ENCODE results near the gene MLLT10.
"Not testable (repeated sequence)": the region's sequence is repeated elsewhere in the genome, so short reads cannot be mapped to it uniquely, and the experiment has no call there.

The MLLT10 gene

DNA sequence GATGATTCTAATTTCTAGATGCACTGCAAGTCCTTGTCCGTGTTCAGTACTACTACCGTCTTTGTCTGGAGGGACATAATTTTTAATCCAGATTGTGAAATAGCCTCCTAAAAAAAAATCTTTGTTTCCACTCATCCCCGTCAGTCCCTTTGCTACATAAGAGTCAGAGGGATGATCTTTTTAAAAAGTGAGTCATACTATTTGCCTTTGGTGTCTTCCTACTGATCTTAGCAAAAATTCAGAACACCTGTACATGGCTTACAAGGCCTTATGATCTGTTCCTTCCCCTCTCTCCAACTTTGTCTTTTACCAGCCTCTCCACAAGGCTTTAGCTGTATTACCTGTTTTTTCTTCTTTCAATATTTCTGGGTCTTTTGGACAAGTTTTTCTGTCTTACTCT, 173.5 kb downstream of the MLLT10 start:
- DNase-seq = no peak

DNA sequence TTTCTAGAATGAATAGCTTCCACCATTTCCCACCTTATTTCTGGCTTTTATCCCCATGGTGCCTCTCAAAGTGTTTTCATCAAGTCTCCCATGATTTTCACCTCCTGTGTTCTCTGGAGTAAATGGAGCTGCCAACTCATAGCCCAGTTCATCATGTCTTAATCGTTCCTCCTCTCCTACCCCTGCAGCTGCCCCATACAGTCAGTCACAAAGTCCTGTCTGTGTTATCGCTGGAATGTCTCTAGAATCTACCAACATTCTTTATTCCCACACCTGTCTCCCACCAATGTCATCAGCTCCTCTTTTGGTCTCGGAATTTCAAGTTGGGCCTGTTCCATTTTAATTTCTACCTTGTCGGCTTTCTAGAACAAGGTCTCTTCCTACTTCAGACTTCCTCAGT, 178.9 kb downstream of the MLLT10 start:
- no peak for DNase-seq

DNA sequence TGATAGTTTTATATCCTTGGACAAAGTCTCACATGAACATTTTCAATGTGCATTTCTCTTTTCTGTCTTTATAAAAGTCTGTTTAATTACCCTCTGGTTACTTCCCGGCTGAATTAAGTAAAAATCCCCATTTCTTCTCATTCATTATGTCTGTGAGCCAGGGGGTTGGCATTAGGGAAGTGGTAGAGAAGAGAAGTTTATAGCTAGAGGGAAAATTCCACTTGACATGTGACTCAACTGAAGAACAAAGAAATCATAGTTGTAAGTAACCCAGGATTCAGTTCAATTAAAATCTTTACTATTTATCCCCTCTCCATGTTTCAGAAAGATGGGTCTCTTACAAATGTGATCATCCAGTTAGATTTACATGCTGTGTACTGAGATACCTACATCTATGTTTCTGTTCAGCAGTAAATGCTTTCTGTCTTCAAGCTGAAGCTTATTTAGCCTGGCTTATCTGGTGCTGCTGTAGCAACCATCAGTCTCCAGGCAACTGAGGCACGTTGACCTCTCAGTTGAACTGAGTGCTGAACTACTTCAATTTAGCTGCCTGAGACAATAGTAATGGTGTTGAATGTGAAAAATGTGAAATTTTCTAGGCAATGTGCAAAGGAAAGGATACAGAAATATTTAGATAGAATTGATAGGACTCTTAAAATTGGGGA, 181.6 kb downstream of the MLLT10 start:
- no peak for DNase-seq

DNA sequence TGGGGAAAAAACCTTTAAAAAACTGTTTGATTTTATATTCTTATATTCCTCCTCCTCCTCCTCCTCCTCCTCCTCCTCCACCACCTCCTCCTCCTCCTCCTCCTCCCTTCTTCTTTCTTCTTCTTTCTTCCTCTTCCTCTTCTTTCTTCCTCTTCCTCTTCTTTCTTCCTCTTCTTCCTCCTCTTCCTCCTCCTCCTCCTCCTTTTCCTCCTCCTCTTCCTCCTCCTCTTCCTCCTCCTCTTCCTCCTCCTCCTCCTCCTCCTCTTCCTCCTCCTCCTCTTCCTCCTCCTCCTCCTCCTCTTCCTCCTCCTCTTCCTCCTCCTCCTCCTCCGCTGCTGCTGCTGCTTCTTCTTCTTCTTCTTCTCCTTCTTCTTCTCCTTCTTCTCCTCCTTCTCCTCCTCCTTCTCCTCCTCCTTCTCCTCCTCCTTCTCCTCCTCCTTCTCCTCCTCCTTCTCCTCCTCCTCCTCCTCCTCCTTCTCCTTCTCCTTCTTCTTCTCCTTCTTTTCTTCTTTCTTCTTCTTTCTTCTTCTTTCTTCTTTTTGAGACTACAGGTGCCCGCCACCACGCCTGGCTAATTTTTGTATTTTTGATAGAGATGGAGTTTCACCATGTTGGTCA, 183.5 kb downstream of the MLLT10 start:
- not testable (repeated sequence) for DNase-seq

DNA sequence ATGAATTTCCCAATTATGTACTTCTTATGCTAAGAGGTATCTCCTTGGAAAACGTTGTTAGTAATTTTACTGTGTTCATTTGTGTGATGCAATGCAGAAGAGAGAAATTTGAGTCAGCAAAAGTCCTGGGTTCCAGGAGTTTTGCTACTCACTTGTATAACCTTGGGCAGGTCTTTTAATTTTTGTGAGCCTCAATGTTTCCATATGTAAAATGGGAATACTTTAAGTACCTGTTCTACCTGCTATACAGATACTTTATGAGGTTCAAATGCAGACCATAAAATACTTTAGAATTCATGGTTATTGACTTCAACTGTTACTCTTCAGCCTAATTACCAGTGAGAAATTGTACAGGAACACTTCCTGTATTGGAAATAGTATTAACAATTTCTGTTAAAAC, 185.5 kb downstream of the MLLT10 start:
- no peak for DNase-seq

DNA sequence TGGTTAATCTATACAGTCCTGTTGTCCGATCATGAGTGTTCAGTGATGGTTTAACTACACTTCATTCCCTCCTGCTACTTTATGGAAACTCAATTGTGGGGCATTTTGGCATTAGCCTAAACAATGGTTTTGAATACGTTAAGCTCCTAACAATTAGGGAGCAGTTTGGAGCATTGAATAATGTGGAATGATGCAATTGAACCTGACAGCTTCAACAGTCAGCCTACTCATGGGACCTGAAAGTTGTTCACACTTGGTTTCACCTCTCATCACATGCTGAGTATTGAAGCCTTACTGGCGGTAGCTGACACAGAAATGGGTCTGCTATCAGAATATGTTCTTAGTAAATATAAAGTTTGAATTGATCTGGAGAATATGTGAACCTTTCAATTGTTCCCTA, 186.1 kb downstream of the MLLT10 start:
- DNase-seq = no peak

DNA sequence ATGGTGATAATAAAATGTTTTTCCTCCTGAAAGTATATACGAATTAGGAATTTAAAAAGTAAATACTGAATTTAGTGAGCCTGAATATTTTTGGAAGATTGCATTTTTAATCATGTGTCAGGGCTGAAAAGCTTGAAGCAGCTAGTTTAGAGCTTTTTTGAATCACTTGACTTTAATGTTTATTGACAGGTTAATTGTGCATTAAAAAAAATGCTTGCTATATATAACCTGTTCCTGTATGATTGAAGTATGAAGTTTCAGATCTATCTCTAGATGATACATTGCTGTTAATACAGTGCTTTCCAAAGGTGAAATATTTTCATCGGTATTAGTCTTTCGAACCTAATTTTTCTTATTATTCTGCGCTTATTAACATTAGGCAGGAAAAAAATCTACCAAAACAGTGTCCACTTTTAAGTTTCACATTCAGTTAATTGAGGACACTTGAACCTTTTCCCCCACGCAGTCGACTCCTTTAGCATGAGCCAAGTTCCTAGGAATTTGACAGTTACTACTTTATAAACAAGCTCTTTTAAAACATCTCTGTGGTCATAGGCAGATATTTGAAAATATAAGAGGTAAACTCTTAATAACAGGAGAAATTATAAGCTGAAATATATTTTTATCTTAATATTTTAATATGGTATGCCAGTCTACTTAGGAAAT, 187.1 kb downstream of the MLLT10 start:
- DNase-seq = no peak

DNA sequence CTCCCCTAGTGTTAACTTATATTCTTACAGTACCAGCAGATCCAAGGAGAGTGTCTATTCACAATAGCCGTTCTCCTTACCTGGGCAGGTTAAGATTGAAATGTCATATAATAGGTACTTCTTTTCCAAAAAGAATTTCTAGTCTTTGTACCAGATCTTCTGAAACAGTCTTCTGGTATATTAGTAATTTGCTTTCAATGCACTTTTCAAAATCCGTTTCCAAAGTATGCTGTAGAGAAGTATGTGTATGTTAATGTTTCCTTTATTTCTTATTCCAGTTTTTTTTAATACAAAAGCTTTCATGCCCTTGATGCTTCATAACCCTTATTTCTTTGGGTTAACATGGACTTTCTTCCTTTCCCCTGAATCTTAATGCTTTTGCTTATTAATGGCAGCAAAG, 188.2 kb downstream of the MLLT10 start:
- no peak for DNase-seq

DNA sequence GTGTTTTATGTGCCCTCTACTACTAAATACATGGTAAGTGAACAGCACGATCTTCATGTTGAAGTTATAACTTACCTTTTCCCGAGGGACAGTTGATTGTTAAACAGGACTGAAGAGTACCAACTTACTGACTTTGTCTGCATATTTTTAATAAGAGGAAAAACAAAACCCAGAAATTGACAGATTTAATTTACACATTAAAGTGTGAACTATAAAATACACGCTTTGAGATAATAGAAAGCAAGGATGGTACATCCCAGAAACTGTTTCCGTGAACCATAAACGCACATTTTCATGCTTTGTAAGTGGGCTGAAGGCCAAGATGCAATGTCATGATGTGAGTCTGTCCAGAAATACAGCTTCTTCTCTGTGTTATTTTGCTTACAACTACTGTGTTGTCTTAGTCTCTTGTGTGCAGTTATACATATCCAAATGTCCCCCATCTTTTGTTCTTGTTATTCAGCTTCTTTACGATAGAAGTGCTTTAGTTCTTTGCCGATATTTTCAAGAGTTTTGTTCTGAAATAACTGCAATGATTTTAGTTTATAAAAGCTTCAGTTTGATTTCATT, 190.1 kb downstream of the MLLT10 start:
- no peak for DNase-seq

DNA sequence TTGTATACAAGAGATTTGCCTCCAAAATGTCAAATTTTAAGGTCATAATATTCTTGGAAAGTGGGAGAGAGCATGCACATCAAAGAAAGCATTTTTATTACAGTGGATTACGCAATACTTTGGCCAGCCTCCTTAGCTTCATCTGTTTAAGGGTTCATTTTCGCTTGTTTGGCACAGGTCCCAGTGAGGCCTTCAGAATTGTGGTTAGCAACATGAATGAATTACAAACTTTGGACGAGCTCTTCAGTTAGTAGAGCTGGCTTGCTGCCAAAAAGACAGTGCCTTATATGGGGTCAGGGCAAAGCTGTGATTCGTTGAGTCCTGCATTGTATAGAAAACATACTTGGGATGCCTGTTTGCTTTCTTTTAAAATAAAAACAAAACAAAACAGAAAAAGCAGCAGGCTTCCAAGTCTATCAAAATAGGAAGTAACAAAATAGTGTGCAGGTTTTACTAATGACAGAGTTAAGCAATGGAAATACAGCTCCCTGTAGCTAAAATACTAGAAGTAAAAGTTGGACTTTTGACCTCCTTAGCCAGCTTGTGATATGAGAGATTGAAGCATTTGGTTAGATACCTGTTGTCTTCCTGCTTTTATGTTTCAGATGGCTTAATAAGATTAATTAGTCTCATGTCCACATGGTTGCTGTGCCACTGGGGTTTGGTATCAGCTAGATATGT, 190.8 kb downstream of the MLLT10 start:
- DNase-seq = no peak

DNA sequence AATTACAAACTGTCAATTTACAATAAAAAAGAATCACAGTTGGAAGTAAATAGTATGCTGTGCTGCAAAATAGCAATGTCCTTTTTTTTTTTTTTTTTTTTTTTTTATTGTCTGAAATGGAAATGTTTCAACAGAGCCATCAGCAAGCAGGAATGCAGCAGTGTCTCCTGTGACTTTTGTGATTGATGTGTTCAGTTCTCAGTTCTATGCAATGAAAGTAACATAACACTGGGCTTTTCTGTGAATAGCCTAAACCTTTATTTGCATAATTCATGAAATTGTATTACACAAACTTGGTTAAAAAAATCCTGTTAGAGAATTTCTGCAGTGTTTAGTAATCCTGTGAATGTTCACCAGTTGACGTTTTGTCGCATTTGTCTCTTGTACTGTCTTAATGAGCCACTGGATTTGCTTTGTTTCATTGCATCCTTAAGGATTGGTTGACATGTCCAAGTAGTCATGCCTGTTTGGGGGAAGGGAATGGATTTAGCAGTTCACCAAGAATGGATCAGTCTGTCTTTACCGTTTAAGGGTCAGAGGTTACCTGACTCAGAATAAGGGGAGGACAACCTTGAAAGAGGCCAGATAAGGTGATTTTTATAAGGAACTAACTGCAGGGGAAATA, 192.7 kb downstream of the MLLT10 start:
- DNase-seq = no peak

DNA sequence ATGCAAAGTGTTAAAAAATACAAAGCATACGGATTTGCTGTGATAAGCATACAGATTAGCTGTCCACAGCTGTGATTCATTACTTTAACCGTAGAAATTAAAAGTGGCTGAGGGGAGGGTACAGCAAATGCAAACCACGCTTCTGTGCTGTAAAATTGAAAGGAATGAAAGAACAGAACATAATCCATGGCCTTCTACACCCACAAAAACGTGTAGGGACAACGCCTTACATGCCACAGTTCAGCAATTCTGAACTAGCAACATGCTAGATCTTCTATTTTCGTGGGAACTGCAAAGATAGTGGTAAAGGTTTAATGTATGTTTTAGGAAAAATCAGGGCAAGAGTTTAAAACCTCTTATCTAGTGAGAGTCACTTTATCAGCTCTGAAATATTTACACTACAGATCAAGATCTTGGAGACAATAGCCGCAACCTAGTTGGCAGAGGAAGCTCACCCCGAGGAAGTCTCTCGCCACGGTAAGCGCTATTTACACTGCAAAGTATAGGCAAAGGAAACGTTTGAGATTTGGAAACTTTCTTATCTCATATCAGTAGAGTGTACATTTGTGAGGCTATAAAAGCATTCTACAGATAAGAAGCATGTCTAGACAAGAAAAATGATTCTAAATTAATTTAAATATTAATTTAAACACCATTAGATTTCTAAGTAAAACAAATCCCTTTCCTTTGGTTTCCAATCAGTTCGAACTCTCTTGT, 193.6 kb downstream of the MLLT10 start:
- no peak for DNase-seq

DNA sequence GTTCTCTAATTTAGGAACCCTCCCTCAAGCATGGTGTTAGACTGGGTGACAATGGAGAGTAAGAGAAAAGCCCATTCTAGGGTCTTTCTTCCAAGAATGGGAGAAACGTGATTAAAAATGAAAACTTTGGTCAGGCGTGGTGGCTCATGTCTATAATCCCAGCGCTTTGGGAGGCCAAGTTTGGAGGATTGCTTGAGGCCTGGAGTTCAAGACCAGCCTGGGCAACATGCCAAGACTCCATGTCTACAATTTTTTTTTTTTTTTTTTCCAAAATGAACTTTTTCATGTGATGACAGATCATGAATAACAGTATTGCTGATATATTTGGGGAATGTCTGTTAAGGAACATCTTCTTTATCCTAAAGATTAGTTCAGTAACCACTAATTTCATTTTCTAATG, 194.6 kb downstream of the MLLT10 start:
- DNase-seq = no peak

DNA sequence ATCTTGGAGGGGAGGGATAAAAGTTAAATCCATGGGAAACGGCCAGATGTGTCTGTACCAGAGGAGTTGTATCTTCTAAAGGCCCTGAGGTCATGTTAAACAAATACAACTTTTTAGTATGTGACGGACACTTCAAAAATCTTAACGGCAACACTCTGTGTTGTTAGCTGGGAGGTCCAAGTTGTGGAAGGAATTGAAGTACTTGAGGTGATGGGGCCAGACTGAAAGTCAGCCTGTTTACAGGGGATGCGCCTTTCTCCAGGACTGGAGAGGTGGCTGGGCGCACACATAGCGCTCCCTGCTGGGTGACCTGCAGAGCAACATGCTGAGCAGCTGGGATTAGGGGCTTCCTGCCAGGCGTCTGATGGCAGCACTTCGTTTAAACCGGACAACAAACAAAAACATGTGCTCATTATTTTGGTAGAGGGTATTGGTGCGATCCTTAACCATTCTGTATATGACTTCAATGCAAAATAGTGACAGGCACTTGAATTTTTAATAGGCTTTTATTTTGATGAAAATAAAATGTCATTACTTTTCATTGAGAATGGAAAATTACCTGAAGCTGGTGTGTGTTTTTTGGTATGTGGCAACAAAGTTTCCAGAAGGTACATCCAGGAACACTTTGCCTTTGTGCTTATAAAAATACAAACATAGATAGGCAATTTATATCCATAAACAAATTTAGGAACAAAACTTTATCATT, 198.2 kb downstream of the MLLT10 start:
- DNase-seq = peak; percentile 22

DNA sequence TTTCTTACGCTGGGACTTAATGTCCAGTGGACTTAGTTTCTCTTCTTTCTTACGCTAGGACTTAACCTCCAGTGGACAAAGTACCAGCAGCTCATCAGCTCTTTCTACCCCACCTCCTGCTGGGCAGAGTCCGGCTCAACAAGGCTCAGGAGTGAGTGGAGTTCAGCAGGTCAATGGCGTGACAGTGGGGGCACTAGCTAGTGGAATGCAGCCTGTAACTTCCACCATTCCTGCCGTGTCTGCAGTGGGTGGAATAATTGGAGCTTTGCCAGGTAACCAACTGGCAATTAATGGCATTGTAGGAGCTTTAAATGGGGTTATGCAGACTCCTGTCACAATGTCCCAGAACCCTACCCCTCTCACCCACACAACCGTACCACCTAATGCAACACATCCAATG, 199.7 kb downstream of the MLLT10 start:
- no peak for DNase-seq

DNA sequence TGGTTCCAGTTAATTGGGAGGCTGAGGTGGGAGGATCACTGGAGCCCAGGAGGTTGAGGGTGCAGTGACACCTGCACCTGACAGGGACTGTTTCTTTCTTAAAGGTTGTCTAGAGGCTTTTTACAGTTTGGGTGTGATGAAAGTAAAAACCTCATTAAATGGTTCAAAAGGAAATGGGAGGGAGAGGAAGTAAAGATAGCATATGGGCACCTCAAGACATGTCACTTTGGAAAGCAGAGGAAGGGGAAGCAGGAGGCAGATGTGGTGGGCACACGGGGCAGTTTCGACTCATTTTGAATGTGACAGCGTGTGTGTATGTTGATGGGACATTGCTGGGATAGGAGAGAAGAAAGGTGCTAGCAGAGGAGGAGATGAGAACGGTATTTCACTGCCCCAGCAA, 203.1 kb downstream of the MLLT10 start:
- DNase-seq = no peak

DNA sequence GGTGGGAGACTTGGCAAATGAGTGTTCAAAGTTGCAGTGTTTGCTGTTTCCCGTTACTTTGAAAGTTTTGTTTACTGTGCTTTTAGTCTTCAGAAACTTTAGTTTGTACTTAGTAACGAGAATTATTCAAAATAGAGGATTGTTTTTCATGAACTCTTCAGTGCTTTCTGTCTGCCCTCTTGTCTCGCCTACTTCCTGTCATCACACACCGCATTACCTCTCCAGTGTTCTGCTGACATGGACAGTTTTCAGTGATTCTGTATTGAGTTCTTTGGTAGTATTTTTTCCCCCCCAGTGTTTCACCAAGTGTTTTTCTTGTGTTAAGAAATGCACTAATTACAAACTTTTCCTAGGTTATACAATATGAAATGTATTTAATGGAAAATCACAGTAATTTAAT, 207.0 kb downstream of the MLLT10 start:
- no peak for DNase-seq

DNA sequence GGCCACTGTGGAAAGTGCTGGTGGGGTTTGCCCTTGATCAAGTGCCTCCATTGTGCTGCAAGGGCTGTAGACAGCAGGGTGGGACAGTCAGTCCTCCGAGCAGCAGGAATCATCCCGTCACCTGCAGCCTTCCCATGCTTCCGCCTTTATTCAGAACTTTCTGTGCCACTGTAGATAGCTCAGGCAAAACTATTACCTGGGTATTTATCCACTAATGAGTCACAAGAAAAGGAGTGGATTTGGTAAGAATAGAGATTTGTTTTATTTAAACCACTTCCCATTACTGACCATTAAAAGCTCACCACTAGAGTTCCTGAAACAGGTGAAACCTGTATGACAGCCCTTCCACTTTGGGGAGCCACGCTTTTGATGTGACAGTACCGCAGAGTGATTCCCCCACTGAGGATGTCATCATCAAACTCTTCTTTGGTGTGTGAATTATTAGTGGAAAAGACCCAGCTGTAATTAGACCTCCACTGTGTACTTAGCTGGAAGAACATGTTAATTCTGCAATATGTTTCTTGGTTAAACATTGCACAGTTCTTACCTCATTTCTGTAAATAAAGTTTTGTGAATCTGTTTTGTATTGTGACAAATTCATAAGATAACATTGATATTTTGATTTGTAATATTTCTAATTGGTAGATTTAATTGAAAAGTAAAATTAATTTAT, 208.8 kb downstream of the MLLT10 start:
- DNase-seq = no peak

DNA sequence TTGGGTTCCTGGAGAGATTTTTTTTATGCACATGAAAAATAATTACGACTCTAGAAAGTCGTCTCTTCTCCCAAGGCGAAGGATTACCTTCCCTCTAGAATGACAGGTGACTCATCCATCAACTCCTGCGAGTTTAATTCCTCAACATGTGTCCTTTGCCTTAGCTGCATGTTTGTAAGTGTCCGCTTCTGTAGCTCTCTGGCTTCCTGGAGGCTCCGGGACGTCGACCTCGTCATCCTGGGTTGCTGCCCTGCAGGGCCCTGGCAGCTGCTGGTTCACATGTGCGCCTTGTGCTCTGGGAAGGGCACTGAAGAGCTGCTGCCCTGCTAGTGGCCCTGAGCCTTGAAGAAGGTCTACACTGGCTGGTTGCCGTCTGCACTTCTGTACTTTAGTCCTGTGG, 210.2 kb downstream of the MLLT10 start:
- DNase-seq = no peak

DNA sequence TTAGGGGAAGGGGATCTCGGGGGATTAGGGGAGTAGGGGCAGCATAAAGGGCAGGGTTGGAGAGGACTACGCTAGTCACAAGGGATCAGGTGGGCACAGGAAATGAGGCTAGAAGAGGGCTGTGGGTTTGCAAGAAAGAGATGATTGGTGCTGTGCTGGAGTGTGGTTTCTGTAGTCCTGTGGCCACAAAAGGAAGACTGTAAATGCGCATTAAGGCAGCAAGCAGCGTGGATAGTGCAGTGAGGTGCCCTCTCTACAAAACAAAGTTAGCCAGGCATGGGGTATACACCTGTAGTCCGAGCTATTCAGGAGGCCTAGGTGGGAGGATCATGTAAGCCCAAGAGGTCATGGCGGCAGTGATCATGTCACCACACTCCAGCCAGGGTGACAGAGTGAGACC, 212.1 kb downstream of the MLLT10 start:
- no peak for DNase-seq

DNA sequence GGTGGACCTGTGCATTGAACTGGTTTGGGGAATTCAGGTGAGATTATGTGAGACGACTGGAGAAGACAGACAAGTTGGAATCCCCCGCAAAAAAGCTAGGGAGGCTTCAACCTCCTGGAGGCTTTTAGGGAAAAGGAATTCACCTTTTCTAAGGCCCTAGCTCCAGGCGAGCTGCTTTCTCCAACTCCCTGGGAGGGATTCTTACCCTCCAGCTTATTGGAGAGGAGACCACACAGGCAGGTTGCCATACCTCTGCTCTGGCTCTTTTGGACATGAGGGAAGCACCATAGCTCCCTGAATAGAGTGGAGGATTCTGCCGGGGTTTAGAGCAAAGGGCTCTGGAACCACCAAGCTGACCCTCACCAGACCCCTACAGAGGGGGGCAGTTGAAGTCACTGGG, 213.8 kb downstream of the MLLT10 start:
- no peak for DNase-seq
